Astrocyte (in vitro differentiated cells and primary cell): Measurements from ENCODE around the gene HEY2.

Experiments used
- CTCF ChIP-seq: IDR thresholded peaks from 2 replicates; pipeline ENCODE4 v1.5.1; 2011; ENCODE audit warnings: low read depth, mild to moderate bottlenecking, inconsistent platforms, low read length, moderate library complexity; ENCODE audit not compliant: insufficient read depth
- EZH2 ChIP-seq: IDR thresholded peaks from 2 replicates; pipeline ENCODE4 v1.6.1; 2012; ENCODE audit warnings: mild to moderate bottlenecking, low read length, inconsistent platforms; ENCODE audit not compliant: insufficient read depth

- TF ChIP-seq CTCF (no peak), EZH2 (no peak)
Measured at GRCh38 chr6:125711013-125711675, 38.3 kb upstream of the HEY2 start.
